Measurements from ENCODE around the gene RIN1.

DNA sequence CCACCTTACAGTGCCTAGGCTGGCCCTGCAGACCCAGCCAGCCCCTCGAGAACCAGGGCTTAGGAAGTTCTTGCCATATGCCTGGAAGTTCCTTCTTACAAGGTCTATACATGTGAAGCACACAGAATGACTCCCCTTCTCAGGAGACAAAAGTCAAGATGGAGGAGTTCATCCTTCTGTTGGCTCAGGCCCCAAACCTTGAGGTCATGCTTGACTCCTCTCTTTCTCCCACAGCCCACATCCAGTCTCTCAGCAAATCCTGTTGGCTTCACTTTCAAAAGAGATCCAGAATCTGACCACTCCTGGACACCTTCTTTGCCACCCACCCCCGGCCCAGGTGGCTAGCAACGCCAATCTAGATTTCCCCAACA is 17.6 kb downstream of the RIN1 start:
- TF ChIP-seq, protein P1, sequence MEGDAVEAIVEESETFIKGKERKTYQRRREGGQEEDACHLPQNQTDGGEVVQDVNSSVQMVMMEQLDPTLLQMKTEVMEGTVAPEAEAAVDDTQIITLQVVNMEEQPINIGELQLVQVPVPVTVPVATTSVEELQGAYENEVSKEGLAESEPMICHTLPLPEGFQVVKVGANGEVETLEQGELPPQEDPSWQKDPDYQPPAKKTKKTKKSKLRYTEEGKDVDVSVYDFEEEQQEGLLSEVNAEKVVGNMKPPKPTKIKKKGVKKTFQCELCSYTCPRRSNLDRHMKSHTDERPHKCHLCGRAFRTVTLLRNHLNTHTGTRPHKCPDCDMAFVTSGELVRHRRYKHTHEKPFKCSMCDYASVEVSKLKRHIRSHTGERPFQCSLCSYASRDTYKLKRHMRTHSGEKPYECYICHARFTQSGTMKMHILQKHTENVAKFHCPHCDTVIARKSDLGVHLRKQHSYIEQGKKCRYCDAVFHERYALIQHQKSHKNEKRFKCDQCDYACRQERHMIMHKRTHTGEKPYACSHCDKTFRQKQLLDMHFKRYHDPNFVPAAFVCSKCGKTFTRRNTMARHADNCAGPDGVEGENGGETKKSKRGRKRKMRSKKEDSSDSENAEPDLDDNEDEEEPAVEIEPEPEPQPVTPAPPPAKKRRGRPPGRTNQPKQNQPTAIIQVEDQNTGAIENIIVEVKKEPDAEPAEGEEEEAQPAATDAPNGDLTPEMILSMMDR (IDR thresholded peaks at IDR 0.05) = no peak
- no peak for TF ChIP-seq POLR2A (IDR thresholded peaks at IDR 0.05)
